ENCODE results near the gene VPS4A. TPM values are rescaled to one million over a fixed set of nuclear protein-coding genes. Genes with fewer than 3 reads are reported as not detected.
A peak's percentile ranks its signal among the peaks of the same experiment; 100 is the strongest.

VPS4A gene
- total RNA-seq, 1 donor from 2014 or later = 21.2 TPM

DNA sequence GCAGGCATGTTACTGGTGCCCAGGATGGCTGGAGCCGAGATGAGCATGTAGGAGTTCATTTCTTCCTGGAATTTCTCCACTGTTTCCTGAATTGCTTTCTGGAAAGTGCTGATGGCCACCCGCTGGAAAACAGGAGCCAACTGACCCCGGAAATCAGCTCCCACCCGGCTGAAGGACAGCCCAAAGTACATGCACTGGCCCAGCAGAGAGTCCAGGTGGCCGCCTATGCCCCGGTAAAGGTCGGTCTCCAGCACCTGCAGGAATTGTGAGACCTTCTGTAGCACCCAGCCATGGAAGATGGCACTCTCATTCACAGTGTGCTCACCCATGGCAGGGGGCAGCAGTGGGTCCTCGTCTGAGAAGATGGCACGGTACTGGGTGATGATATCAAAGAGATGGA, 23.5 kb downstream of the VPS4A start:
- Mint-ChIP-seq H3K9me3 (ENCODE audit: low read depth) (no peaks in the 10 kb centered on the region), H3K4me3 (ENCODE audit: low read depth) (no peak overlapping the region), H3K4me1 (ENCODE audit: low read depth) (peaks cover 15% of the 10 kb centered on the region), H3K27me3 (no peaks in the 10 kb centered on the region), H3K27ac (no peak overlapping the region), H3K36me3 (ENCODE audit: insufficient read depth) (peaks cover 19% of the 10 kb centered on the region)
- DNase-seq (ENCODE audit: low spot score, unreplicated experiment) = no peak
- no peak for TF ChIP-seq CTCF (IDR thresholded peaks at IDR 0.05; ENCODE audit: unreplicated experiment)

DNA sequence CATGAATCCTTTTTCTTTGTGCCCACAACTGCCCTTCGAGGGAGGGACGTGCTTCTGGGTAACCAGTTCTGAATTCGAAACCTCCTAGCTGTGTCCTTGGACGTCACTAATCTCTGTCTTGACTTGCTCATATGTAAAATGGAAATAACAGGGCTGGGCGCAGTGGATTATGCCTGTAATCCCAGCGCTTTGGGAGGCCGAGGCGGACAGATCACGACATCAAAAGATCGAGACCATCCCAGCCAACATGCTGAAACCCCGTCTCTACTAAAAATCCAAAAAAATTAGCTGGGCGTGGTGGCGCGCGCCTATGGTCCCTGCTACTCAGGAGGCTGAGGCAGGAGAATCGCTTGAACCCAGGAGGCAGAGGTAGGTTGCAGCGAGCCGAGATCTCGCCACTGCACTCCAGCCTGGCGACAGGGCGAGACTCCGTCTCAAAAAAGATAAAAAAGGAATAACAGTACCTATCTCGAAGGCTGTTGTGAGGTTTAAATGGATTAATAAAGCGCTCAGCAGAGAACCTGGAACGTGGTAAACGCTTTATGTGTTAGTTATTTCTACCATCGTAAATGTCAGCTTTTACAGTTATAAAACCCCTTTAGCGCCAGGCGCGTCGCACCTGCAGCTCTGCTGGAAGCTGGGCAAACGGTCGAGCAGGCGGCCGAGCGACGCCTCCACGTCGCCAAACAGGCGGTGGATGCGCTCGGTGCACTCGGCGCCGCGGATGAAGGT, 27.6 kb downstream of the VPS4A start:
- Mint-ChIP-seq H3K36me3 (ENCODE audit: insufficient read depth) (peaks cover 16% of the 10 kb centered on the region), H3K27ac (peak overlapping the region; percentile 93), H3K27me3 (no peaks in the 10 kb centered on the region), H3K4me1 (ENCODE audit: low read depth) (peaks cover 26% of the 10 kb centered on the region), H3K9me3 (ENCODE audit: low read depth) (no peaks in the 10 kb centered on the region), H3K4me3 (ENCODE audit: low read depth) (peak overlapping the region; percentile 100)
- no peak for DNase-seq (ENCODE audit: low spot score, unreplicated experiment)
- no peak for TF ChIP-seq CTCF (IDR thresholded peaks at IDR 0.05; ENCODE audit: unreplicated experiment)

GRCh38 chr16:69339289-69340094, 28.3 kb downstream of the VPS4A start, which contains the start of the genes COG8 and NIP7:
TSS of gene COG8 (minus strand) at chr16:69339564. CDS start at chr16:69339552, 12 bp downstream.
TSS of gene NIP7 (plus strand) at chr16:69339772. CDS start at chr16:69339830, 58 bp downstream.
- Mint-ChIP-seq H3K27ac (peak within 1 kb of the TSS; percentile 98), H3K9me3 (ENCODE audit: low read depth) (no peaks in the 10 kb centered on the region), H3K4me3 (ENCODE audit: low read depth) (peak within 1 kb of the TSS; percentile 100), H3K27me3 (no peaks in the 10 kb centered on the region), H3K4me1 (ENCODE audit: low read depth) (peaks cover 26% of the 10 kb centered on the region), H3K36me3 (ENCODE audit: insufficient read depth) (peaks cover 14% of the 10 kb centered on the region)
- peak; percentile 85 for DNase-seq (ENCODE audit: low spot score, unreplicated experiment)
- TF ChIP-seq CTCF (IDR thresholded peaks at IDR 0.05; ENCODE audit: unreplicated experiment) = peak; percentile 89

DNA sequence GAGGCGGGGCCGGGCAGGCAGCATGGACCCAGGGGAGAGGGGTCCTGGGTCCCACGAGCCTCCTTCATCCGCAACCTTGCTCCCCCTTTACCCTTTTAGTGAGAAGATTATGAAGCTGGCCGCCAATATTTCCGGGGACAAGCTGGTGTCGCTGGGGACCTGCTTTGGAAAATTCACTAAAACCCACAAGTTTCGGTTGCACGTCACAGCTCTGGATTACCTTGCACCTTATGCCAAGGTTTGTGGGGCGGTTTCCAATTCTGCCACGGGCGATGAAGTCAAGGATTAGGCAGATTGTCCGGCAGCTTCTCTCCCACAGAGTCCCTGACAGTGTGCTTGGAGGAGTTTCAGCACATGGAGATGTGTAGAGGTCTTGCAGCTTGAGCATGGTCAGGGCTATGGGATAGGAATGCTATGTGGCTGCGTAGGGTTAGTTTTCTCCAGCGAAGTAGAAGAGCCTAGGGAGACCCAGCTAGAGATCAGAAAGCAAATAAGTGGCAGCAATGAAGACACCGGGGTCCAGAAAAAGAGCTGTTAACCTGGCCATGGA, 29.0 kb downstream of the VPS4A start:
- no peak for DNase-seq (ENCODE audit: low spot score, unreplicated experiment)
- Mint-ChIP-seq H3K36me3 (ENCODE audit: insufficient read depth) (peaks cover 10% of the 10 kb centered on the region), H3K4me1 (ENCODE audit: low read depth) (peaks cover 26% of the 10 kb centered on the region), H3K27ac (peak overlapping the region; percentile 98), H3K9me3 (ENCODE audit: low read depth) (no peaks in the 10 kb centered on the region), H3K27me3 (no peaks in the 10 kb centered on the region), H3K4me3 (ENCODE audit: low read depth) (peak overlapping the region; percentile 100)
- TF ChIP-seq CTCF (IDR thresholded peaks at IDR 0.05; ENCODE audit: unreplicated experiment) = no peak

DNA sequence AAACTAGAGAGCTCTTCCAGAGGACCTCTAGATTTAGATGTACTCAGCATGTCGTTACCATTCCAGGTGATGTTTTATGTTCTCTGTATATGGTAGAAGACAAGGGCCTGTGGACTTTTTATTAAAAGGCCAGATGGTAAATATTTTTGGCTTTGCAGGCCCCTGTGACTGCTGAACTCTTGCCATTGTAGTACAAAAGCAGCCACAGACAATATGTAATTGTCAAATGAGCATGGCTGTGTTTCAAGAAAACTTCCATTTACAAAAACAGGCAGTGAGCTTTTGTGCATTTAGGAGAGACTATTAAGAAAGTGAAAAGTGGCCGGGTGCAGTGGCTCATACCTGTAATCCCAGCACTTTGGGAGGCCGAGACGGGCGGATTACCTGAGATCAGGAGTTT, 33.0 kb downstream of the VPS4A start:
- Mint-ChIP-seq H3K4me3 (ENCODE audit: low read depth) (no peak overlapping the region), H3K4me1 (ENCODE audit: low read depth) (peaks cover 14% of the 10 kb centered on the region), H3K27me3 (no peaks in the 10 kb centered on the region), H3K27ac (no peak overlapping the region), H3K36me3 (ENCODE audit: insufficient read depth) (peaks cover 10% of the 10 kb centered on the region), H3K9me3 (ENCODE audit: low read depth) (no peaks in the 10 kb centered on the region)
- no peak for DNase-seq (ENCODE audit: low spot score, unreplicated experiment)
- TF ChIP-seq CTCF (IDR thresholded peaks at IDR 0.05; ENCODE audit: unreplicated experiment) = no peak
